HepG2 (cell line): ENCODE results near the gene CILP2. TPM values are rescaled to one million over a fixed set of nuclear protein-coding genes. Genes with fewer than 3 reads are reported as not detected.

Experiments
- AGO2 ChIP-seq: fragments of 200-400 bp; formaldehyde crosslinking; optimal IDR thresholded peaks from 2 replicates; pipeline ENCODE3; 2017; ENCODE audit warnings: mild to moderate bottlenecking, low read depth, low read length, moderate library complexity
- BRCA1 ChIP-seq: sonication (generic); formaldehyde crosslinking; IDR thresholded peaks from 2 replicates; pipeline ENCODE4 v1.4.0; 2020; ENCODE audit warnings: missing genetic modification reagents
- DPF2 ChIP-seq: sonication (generic); formaldehyde crosslinking; IDR thresholded peaks from 2 replicates; pipeline ENCODE4 v1.4.0; 2020; ENCODE audit warnings: mild to moderate bottlenecking, low read depth, missing genetic modification reagents, borderline replicate concordance
- KDM2A ChIP-seq: sonication (generic); formaldehyde crosslinking; IDR thresholded peaks from 2 replicates; pipeline ENCODE4 v1.4.0; 2020; ENCODE audit warnings: low read depth, missing genetic modification reagents, borderline replicate concordance
- KDM4B ChIP-seq: sonication (generic); formaldehyde crosslinking; IDR thresholded peaks from 2 replicates; pipeline ENCODE4 v1.4.0; 2020; ENCODE audit warnings: missing genetic modification reagents
- MIER2 ChIP-seq: IDR thresholded peaks from 2 replicates; pipeline ENCODE4 v1.6.1; 2016; ENCODE audit warnings: missing biosample characterization, missing genetic modification reagents
- NAIF1 ChIP-seq: sonication (generic); formaldehyde crosslinking; IDR thresholded peaks from 2 replicates; pipeline ENCODE4 v1.5.0; 2020; ENCODE audit warnings: mild to moderate bottlenecking, missing genetic modification reagents, borderline replicate concordance
- PRPF4 ChIP-seq: fragments of 200-400 bp; formaldehyde crosslinking; IDR thresholded peaks from 2 replicates; pipeline ENCODE4 v1.6.1; 2016; ENCODE audit warnings: low read length, low read depth; ENCODE audit not compliant: poor library complexity, severe bottlenecking
- SAP130 ChIP-seq: IDR thresholded peaks from 2 replicates; pipeline ENCODE4 v1.6.1; 2016; ENCODE audit warnings: low read depth
- SIX1 ChIP-seq: sonication (generic); formaldehyde crosslinking; IDR thresholded peaks from 2 replicates; pipeline ENCODE4 v1.4.0; 2020; ENCODE audit warnings: missing genetic modification reagents, borderline replicate concordance
- TBX2 ChIP-seq: sonication (generic); formaldehyde crosslinking; IDR thresholded peaks from 2 replicates; pipeline ENCODE4 v1.5.0; 2020; ENCODE audit warnings: missing genetic modification reagents, mild to moderate bottlenecking, borderline replicate concordance
- ZNF652 ChIP-seq: IDR thresholded peaks from 2 replicates; pipeline ENCODE4 v1.6.1; 2016; ENCODE audit warnings: low read depth, borderline replicate concordance
- ZNF749 ChIP-seq: sonication (generic); formaldehyde crosslinking; IDR thresholded peaks from 2 replicates; pipeline ENCODE4 v1.8.0; 2022; ENCODE audit warnings: mild to moderate bottlenecking, missing genetic modification reagents, moderate library complexity, borderline replicate concordance
- ZNF775 ChIP-seq: sonication (generic); formaldehyde crosslinking; IDR thresholded peaks from 2 replicates; pipeline ENCODE4 v1.4.0; 2020; ENCODE audit warnings: missing genetic modification reagents, mild to moderate bottlenecking, moderate library complexity, borderline replicate concordance
- polyA plus RNA-seq, 8 experiments: library from polyadenylated mRNA; depleted of rRNA in 3 of 8; stranded (reverse) in 7 of 8; unstranded in 1 of 8; fragments of >200 nt; fragmentation: Illumina TruSeq in 4 of 8; extraction: Trizol in 4 of 8; gene quantifications; 2 replicates each; pipeline versions ENCODE4 v1.2.1 to v1.2.3, GENCODE V29; 2011 to 2016; ENCODE audit warnings: low read depth in 4 of 8, missing spikeins in 1 of 8, mixed read lengths in 1 of 8; ENCODE audit not compliant: insufficient read depth in 1 of 8
- total RNA-seq, 5 experiments: library from RNA; depleted of rRNA; stranded (reverse); fragments of >200 nt; fragmentation: Illumina TruSeq; extraction: Trizol; gene quantifications; 2 replicates each; pipeline ENCODE4 v1.2.3, GENCODE V29; 2016; ENCODE audit warnings: low read depth in 1 of 5
- TF ChIP-seq, protein P1 (sequence below), 2 experiments: sonication (generic) in 1 of 2; formaldehyde crosslinking in 1 of 2; IDR thresholded peaks; 2 replicates each; pipeline versions ENCODE4 v1.4.0 to v1.6.1; 2016 to 2020; ENCODE audit warnings: borderline replicate concordance in 1 of 2, low read depth in 1 of 2, mild to moderate bottlenecking in 1 of 2, missing genetic modification reagents in 1 of 2
- TF ChIP-seq, protein P2 (sequence below): IDR thresholded peaks from 2 replicates; pipeline ENCODE4 v1.6.1; 2016; ENCODE audit warnings: low read depth, borderline replicate concordance
- TF ChIP-seq, protein P3 (sequence below): sonication (generic); formaldehyde crosslinking; IDR thresholded peaks from 2 replicates; pipeline ENCODE4 v1.5.1; 2020; ENCODE audit warnings: missing genetic modification reagents, mild to moderate bottlenecking, borderline replicate concordance
- TF ChIP-seq, protein P4 (sequence below): sonication (generic); formaldehyde crosslinking; IDR thresholded peaks from 2 replicates; pipeline ENCODE4 v1.4.0; 2020; ENCODE audit warnings: missing genetic modification reagents, borderline replicate concordance

The CILP2 gene
- total and polyA plus RNA-seq, 2 of the 13 experiments (the other 11 are each of a cell fraction or from before 2014, with no cell fraction given): 0.09 to 0.37 TPM

DNA sequence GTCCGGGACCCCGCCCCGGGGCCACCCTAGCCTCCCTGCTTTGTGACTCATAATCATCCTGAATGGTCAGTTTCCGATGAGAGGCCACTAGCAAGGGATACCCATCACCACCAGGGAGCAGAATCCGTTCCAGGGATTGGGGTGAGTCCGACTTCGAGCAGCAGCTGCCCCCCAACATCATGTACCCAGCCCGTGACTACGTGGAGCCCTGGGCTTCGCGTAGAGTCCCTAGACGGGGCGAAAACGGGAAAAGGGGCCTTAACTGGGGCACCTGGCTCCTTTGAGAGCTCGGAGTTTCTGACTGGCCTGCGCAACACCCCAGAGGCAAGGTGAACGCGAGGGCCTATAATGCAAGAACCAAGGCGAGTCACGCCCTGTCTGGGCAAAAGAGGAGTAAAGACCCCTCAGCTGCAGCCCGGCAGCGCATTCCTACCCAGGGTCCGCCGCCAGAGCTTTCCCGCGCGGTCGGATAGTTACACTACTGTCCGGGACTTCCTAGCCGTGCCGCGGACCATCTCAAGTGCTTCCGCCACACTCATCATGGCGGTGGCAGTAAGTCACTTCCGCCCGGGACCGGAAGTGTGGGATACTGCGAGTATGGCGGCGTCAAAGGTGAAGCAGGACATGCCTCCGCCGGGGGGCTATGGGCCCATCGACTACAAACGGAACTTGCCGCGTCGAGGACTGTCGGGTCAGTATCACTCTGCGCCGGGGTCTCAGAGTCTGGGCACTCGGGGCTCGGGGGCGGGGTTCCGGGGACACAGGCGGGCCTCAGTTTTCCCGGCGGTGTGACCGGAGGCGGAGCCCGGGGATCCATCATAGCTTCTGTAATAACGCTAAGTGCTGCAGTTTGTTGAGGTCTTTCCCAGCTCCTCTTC lies 22.2 kb upstream of the CILP2 start, which contains the start of gene NDUFA13 (continued):
- TF ChIP-seq, protein P1, sequence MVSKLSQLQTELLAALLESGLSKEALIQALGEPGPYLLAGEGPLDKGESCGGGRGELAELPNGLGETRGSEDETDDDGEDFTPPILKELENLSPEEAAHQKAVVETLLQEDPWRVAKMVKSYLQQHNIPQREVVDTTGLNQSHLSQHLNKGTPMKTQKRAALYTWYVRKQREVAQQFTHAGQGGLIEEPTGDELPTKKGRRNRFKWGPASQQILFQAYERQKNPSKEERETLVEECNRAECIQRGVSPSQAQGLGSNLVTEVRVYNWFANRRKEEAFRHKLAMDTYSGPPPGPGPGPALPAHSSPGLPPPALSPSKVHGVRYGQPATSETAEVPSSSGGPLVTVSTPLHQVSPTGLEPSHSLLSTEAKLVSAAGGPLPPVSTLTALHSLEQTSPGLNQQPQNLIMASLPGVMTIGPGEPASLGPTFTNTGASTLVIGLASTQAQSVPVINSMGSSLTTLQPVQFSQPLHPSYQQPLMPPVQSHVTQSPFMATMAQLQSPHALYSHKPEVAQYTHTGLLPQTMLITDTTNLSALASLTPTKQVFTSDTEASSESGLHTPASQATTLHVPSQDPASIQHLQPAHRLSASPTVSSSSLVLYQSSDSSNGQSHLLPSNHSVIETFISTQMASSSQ (IDR thresholded peaks at IDR 0.05; ENCODE audit: low read depth): 0 out of 2 replicates have a peak, but pooled peaks have one; percentile 18
- TF ChIP-seq, protein P1 (CRISPR knock-in tag; IDR thresholded peaks at IDR 0.05; ENCODE audit: borderline replicate concordance): peak; percentile 58; the same call in 1 of the 2 replicates
- TF ChIP-seq BRCA1 (no peak; the same call in 1 of the 2 replicates), ZNF749 (0 out of 2 replicates have a peak, but pooled peaks have one; percentile 46), TBX2 (peak; percentile 72; the same call in 1 of the 2 replicates), SAP130 (CRISPR knock-in tag) (peak; percentile 98), DPF2 (no peak), ZNF652 (CRISPR knock-in tag) (peak; percentile 14; the same call in 1 of the 2 replicates), SIX1 (0 out of 2 replicates have a peak, but pooled peaks have one; percentile 19), ZNF775 (0 out of 2 replicates have a peak, but pooled peaks have one; percentile 73), KDM4B (CRISPR knock-in tag) (peak; percentile 90), PRPF4 (no peak), NAIF1 (CRISPR knock-in tag) (peak; percentile 80; the same call in 1 of the 2 replicates), AGO2 (peak; percentile 30), MIER2 (0 out of 2 replicates have a peak, but pooled peaks have one; percentile 19), KDM2A (CRISPR knock-in tag) (peak; percentile 100)
- TF ChIP-seq, protein P2, sequence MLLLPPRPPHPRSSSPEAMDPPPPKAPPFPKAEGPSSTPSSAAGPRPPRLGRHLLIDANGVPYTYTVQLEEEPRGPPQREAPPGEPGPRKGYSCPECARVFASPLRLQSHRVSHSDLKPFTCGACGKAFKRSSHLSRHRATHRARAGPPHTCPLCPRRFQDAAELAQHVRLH (CRISPR knock-in tag): peak; percentile 93
- TF ChIP-seq, protein P3, sequence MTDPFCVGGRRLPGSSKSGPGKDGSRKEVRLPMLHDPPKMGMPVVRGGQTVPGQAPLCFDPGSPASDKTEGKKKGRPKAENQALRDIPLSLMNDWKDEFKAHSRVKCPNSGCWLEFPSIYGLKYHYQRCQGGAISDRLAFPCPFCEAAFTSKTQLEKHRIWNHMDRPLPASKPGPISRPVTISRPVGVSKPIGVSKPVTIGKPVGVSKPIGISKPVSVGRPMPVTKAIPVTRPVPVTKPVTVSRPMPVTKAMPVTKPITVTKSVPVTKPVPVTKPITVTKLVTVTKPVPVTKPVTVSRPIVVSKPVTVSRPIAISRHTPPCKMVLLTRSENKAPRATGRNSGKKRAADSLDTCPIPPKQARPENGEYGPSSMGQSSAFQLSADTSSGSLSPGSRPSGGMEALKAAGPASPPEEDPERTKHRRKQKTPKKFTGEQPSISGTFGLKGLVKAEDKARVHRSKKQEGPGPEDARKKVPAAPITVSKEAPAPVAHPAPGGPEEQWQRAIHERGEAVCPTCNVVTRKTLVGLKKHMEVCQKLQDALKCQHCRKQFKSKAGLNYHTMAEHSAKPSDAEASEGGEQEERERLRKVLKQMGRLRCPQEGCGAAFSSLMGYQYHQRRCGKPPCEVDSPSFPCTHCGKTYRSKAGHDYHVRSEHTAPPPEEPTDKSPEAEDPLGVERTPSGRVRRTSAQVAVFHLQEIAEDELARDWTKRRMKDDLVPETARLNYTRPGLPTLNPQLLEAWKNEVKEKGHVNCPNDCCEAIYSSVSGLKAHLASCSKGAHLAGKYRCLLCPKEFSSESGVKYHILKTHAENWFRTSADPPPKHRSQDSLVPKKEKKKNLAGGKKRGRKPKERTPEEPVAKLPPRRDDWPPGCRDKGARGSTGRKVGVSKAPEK (CRISPR knock-in tag): no peak
- TF ChIP-seq, protein P4, sequence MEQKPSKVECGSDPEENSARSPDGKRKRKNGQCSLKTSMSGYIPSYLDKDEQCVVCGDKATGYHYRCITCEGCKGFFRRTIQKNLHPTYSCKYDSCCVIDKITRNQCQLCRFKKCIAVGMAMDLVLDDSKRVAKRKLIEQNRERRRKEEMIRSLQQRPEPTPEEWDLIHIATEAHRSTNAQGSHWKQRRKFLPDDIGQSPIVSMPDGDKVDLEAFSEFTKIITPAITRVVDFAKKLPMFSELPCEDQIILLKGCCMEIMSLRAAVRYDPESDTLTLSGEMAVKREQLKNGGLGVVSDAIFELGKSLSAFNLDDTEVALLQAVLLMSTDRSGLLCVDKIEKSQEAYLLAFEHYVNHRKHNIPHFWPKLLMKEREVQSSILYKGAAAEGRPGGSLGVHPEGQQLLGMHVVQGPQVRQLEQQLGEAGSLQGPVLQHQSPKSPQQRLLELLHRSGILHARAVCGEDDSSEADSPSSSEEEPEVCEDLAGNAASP (CRISPR knock-in tag): peak; percentile 54
